ENCODE measurements around the gene IDH2. TPM values are rescaled to one million over a fixed set of nuclear protein-coding genes. Genes with fewer than 3 reads are reported as not detected.

IDH2 gene
- total and polyA plus RNA-seq, 2 of the 4 experiments (the other 2 are of a cell fraction), result 84.9 to 118 TPM

GRCh38 chr15:90079619-90080457 lies 22.4 kb downstream of the IDH2 start:
- Histone ChIP-seq H2BK20ac (ENCODE audit: low read depth, low read length) (no peak overlapping the region), H2AFZ (replicated peaks; ENCODE audit: low read length, poor library complexity) (no peak overlapping the region), H3K4ac (ENCODE audit: low read depth, low read length) (no peak overlapping the region), H3K4me3 (ENCODE audit: insufficient read depth, low read depth, low read length) (no peak overlapping the region), H3K56ac (ENCODE audit: extremely low read depth, insufficient read depth, low read length) (no peak overlapping the region), H3K9me3 (ENCODE audit: control insufficient read depth, insufficient read depth, low read length) (no peaks in the 10 kb centered on the region), H3K23ac (ENCODE audit: low read depth, low read length) (no peak overlapping the region), H3K79me1 (ENCODE audit: low read depth in 1 of 2, low read length in 2 of 2) (peaks cover 0 to under 1% of the 10 kb centered on the region in 2 experiments; a peak in 1 of 4 replicates), H3K27ac (ENCODE audit: insufficient read depth, low read length) (no peak overlapping the region), H2BK120ac (ENCODE audit: low read depth, low read length) (no peak overlapping the region), H3K4me2 (ENCODE audit: low read depth, low read length) (no peak overlapping the region), H3K36me3 (ENCODE audit: control insufficient read depth, insufficient read depth, low read length) (peaks cover 42% of the 10 kb centered on the region), H2BK15ac (ENCODE audit: low read depth, low read length) (no peak overlapping the region), H4K8ac (ENCODE audit: low read depth in 2 of 2, low read length in 2 of 2) (no peak overlapping the region), H3K18ac (ENCODE audit: low read depth, low read length) (no peak overlapping the region), H2AK5ac (ENCODE audit: low read depth, low read length) (no peak overlapping the region), H4K20me1 (ENCODE audit: insufficient read depth, low read length) (no peaks in the 10 kb centered on the region), H3K4me1 (ENCODE audit: control insufficient read depth, insufficient read depth, low read length) (peaks cover 4% of the 10 kb centered on the region; the same call in 1 of the 2 replicates), H4K5ac (ENCODE audit: low read depth, low read length) (no peak overlapping the region), H3K9me1 (ENCODE audit: insufficient read depth, low read length) (no peaks in the 10 kb centered on the region), H4K91ac (ENCODE audit: insufficient read depth, low read depth, low read length) (no peak overlapping the region), H2BK5ac (ENCODE audit: low read depth, low read length, poor library complexity, severe bottlenecking) (no peak overlapping the region), H3K27me3 (ENCODE audit: control insufficient read depth, insufficient read depth, low read length) (no peaks in the 10 kb centered on the region), H3K14ac (replicated peaks; ENCODE audit: low read depth, low read length) (no peak overlapping the region), H2AK9ac (replicated peaks; ENCODE audit: low read depth, low read length, poor library complexity) (no peak overlapping the region), H3K9ac (ENCODE audit: low read depth, low read length) (no peak overlapping the region)
- no TSS peak for BruUV-seq (replicated peaks)
- POLR2A ChIA-PET (ENCODE audit: unreplicated experiment), result no interaction called here
- intact Hi-C loops (cut with micrococcal nuclease), result loop anchor here (10.0 kb wide), 1 partner anchor 145 kb away; no protein-coding TSS in a partner anchor
- no peak for DNase-seq
- CTCF ChIA-PET, result interaction anchor here (0.6 to 0.8 kb wide), 2 partner anchors 10 to 181 kb away, joined by 3 read pairs; no protein-coding TSS in a partner anchor
- TF ChIP-seq FOS (IDR thresholded peaks at IDR 0.05; ENCODE audit: low read depth, low read length), result no peak
- TF ChIP-seq MAFK (IDR thresholded peaks at IDR 0.05; ENCODE audit: low read depth, low read length), result no peak
- TF ChIP-seq BHLHE40 (IDR thresholded peaks at IDR 0.05; ENCODE audit: low read depth, low read length), result no peak
- no peak for TF ChIP-seq POLR2A (IDR thresholded peaks at IDR 0.05; ENCODE audit: low read depth, low read length)
- WGBS, 2 experiments (ENCODE audit: extremely low coverage in 2 of 2, insufficient read length in 1 of 2), result 95% methylated on average over 15 of the region's 28 CpGs; no CpG with 5 or more reads in 1 of the 2 experiments
- no peak for ATAC-seq (ENCODE audit: low read depth)
- dilution Hi-C loops (cut with HindIII; ENCODE audit: low sequenced_read_pairs, unreplicated experiment), result no loop called here
- in situ Hi-C loops (cut with MboI; ENCODE audit: low sequenced_read_pairs), result loop anchor here (10.0 kb wide), 1 partner anchor 325 kb away; the partner anchor contains the start of gene MESP1
